Measurements from ENCODE around the gene CMPK2.
A peak's percentile ranks its signal among the peaks of the same experiment; 100 is the strongest.
"Not testable (repeated sequence)": the region's sequence is repeated elsewhere in the genome, so short reads cannot be mapped to it uniquely, and the experiment has no call there.

Gene CMPK2, protein sequence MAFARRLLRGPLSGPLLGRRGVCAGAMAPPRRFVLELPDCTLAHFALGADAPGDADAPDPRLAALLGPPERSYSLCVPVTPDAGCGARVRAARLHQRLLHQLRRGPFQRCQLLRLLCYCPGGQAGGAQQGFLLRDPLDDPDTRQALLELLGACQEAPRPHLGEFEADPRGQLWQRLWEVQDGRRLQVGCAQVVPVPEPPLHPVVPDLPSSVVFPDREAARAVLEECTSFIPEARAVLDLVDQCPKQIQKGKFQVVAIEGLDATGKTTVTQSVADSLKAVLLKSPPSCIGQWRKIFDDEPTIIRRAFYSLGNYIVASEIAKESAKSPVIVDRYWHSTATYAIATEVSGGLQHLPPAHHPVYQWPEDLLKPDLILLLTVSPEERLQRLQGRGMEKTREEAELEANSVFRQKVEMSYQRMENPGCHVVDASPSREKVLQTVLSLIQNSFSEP

GRCh38 chr2:6865346-6866274, at the start of gene CMPK2:
Gene CMPK2, minus strand, starts transcription at chr2:6865907. Its CDS starts 211 bp downstream, at chr2:6865696.
- peak; percentile 20 for DNase-seq

DNA sequence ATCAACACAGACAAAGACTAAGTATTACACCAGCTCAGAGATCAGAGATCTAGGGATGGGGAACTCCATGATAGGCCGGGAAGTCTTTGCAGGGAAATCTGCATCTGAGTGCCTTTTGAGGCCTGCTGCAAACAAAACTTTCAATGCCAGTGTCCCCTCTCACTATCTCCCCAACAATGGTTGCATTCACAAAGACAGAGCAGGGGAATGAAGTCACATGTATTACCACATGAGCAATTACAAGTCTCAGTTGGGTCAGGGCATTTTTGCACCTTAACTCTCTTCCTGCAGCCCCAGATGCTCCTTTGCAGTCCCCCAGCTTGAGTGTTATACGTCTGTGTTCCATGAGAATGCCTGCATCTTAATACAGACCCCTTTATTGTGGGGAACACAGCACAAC, 49.7 kb upstream of the CMPK2 start:
- DNase-seq = no peak

GRCh38 chr2:6914828-6915227, 49.1 kb upstream of the CMPK2 start:
- no peak for DNase-seq

DNA sequence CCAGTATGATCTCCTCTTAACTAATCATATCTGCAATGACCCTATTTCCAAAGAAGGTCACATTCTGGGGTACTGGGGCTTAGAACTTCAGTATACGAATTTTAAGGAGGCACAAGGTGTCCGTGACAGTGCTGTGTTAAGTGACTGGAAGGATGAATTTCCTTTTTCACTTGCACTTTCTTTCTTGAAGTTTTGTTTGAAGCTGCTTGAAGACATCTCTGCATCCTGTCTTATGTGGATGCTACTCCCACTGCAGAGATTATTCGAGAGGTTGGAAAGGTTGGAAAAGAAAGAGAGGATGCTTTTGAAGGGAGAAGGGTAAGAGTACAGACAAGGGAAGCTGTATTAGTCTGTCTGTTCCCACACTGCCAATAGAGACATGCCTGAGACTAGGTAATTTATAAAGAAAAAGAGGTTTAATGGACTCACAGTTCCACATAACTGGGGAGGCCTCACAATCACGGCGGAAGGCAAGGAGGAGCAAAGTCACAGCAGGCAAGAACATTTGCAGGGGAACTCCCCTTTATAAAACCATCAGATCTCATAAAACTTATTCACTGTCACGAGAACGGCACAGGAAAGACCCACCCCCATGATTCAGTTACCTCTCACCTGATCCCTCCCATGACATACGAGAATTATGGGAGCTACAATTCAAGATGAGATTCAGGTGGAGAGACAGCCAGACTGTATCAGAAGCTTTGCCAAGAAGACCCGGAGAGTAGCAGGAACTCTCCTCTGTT, 47.9 kb upstream of the CMPK2 start:
- DNase-seq = no peak

DNA sequence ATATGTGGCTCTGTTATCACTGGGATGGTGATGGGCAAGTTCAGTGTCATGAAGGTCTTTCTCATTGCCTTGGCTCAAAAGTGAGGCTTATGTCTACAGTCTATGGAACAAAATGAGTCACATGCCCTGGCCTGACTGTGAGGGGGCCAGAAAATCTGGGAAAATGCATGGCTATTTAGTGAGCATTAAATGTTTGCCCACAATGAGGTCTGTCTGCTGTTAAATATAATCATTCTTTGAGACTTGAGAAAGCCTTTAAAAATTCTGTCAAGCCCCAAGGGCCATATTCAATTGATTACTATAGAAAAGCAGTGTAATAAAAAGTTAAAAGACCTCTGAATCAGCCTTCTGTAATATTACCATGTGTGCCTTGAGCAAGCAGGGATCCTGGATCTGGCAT, 46.0 kb upstream of the CMPK2 start:
- DNase-seq = no peak

- no peak for DNase-seq
Measured at GRCh38 chr2:6909431-6910385, 44.0 kb upstream of the CMPK2 start.

DNA sequence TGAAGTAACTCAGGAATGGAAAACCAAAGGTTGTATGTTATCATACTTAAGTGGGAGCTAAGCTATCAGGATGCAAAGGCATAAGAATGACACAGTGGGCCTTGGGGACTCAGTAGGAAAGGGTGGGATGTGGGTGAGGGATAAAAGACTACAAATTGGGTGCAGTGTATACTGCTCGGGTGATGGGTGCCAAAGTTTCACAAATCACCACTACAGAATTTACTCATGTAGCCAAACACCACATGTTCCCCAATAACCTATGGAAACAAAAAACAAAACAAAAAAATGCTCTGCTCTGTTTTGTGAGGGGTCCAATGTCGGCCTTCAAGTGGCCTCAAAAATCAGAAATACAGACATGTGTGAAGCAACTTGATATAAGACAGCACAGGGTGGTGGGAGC, 42.6 kb upstream of the CMPK2 start:
- DNase-seq = no peak

GRCh38 chr2:6906165-6906741, 40.5 kb upstream of the CMPK2 start:
- no peak for DNase-seq

DNA sequence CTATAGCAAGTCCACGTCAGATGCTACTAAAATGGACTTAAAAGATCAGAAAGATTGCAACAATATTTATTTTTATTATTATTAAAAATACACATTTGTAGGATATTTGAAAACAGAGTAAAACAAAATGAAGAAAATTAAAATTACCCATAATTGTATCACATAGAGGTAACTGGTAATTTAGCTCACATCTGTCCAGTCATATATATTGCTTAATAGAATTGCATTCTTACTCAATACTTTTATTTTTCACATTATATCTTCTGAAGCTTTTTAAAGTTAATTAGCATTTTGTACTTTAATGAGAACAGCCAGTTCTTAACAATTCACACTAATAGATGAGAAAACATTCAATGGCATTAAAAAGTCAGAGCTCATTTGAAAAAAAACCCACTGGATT, 40.0 kb upstream of the CMPK2 start:
- DNase-seq = no peak

DNA sequence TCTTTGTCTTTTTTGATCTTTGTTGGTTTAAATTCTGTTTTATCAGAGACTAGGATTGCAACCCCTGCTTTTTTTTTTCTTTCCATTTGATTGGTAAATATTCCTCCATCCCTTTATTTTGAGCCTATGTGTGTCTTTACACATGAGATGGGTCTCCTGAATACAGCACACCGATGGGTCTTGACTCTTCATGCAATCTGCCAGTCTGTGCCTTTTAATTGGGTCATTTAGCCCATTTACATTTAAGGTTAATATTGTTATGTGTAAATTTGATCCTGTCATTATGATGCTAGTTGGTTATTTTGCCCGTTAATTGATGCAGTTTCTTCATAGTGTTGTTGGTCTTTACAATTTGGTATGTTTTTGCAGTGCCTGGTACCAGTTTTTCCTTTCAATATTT, 36.9 kb upstream of the CMPK2 start:
- DNase-seq = not testable (repeated sequence)

GRCh38 chr2:6896930-6897759, 31.4 kb upstream of the CMPK2 start:
- no peak for DNase-seq

GRCh38 chr2:6893876-6894482, 28.3 kb upstream of the CMPK2 start:
- DNase-seq = no peak

GRCh38 chr2:6888724-6889123, 23.0 kb upstream of the CMPK2 start:
- DNase-seq = no peak

GRCh38 chr2:6887751-6888192, 22.1 kb upstream of the CMPK2 start:
- no peak for DNase-seq

GRCh38 chr2:6885968-6886367, 20.3 kb upstream of the CMPK2 start:
- no peak for DNase-seq

DNA sequence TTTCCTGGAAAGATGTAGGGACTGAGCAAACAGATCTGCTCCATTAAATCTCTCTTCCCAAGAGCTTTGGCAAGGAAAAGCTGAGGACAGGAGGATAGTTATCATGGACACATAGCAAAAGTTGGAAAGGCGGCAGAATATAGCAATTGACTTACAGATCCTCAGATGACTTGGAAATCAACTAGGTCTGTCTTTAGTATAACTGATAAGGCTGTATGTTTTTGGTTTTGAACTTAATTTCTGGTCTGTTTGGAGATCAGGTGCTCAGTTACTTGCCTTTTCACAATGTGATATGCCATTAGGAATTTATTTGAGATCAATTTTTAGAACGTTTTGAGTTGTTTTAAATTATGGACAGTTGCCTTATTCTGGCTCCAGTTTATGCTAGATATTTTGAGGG, 19.8 kb upstream of the CMPK2 start:
- DNase-seq = no peak

- no peak for DNase-seq
Measured at GRCh38 chr2:6883448-6884122, 17.9 kb upstream of the CMPK2 start.

- no peak for DNase-seq
Measured at GRCh38 chr2:6881516-6881915, 15.8 kb upstream of the CMPK2 start.

DNA sequence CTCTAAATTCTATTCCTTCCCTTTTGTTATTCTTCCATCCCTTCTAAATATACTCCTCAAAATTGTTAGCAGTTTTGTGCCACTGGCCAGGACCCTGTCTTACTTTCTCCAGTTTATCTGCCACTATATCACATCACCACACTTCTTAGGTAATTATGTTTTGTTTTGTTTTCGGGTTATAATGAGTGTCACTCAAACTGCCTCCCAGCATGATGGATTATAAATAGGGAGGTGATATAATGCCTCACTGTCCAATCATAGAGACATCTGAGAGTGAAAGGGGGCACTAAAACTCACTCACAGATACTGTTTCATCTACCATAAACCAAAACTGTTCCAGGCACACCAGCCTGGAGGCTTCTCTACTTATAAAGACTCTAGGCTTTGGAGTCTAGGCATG, 15.3 kb upstream of the CMPK2 start:
- no peak for DNase-seq

All from NCI-H1048 (cell line).